H9 (cell line): ENCODE results near the gene TDRD9. TPM values are rescaled to one million over a fixed set of nuclear protein-coding genes. Genes with fewer than 3 reads are reported as not detected.

Experiments
- DNase-seq: peaks from one replicate; pipeline ENCODE4 v3.0.0-alpha.2; 2017
- H2AFZ ChIP-seq: one replicate; pipeline ENCODE4 v1.6.1; 2013; ENCODE audit warnings: mild to moderate bottlenecking, low read length, control low read depth, moderate library complexity
- H2AK5ac ChIP-seq: 2 replicates; pipeline ENCODE4 v1.6.1; 2013; ENCODE audit warnings: low read length, control low read depth, mixed read lengths; ENCODE audit not compliant: insufficient read length
- H2BK120ac ChIP-seq: one replicate; pipeline ENCODE4 v1.6.1; 2013; ENCODE audit warnings: low read depth, mild to moderate bottlenecking, low read length, control low read depth, inconsistent platforms; ENCODE audit not compliant: poor library complexity, severe bottlenecking
- H2BK12ac ChIP-seq: 2 replicates; pipeline ENCODE4 v1.6.1; 2013; ENCODE audit warnings: low read length, control low read depth, mixed read lengths, low read depth; ENCODE audit not compliant: insufficient read length
- H2BK15ac ChIP-seq: 2 replicates; pipeline ENCODE4 v1.6.1; 2013; ENCODE audit warnings: low read depth, low read length, control low read depth
- H2BK20ac ChIP-seq: one replicate; pipeline ENCODE4 v1.6.1; 2013; ENCODE audit warnings: low read depth, mild to moderate bottlenecking, low read length, control low read depth, inconsistent platforms; ENCODE audit not compliant: poor library complexity, severe bottlenecking
- H2BK5ac ChIP-seq: 2 replicates; pipeline ENCODE4 v1.6.1; 2013; ENCODE audit warnings: low read length, control low read depth, mixed read lengths; ENCODE audit not compliant: insufficient read length
- H3K14ac ChIP-seq: 2 replicates; pipeline ENCODE4 v1.6.1; 2013; ENCODE audit warnings: low read length, control low read depth; ENCODE audit not compliant: insufficient read depth
- H3K18ac ChIP-seq: 2 replicates; pipeline ENCODE4 v1.6.1; 2013; ENCODE audit warnings: low read depth, mild to moderate bottlenecking, mixed read lengths, low read length, control low read depth; ENCODE audit not compliant: insufficient read length
- H3K23ac ChIP-seq: 2 replicates; pipeline ENCODE4 v1.6.1; 2013; ENCODE audit warnings: low read length, control low read depth, mixed read lengths, low read depth; ENCODE audit not compliant: insufficient read length
- H3K23me2 ChIP-seq: 2 replicates; pipeline ENCODE4 v1.6.1; 2013; ENCODE audit warnings: low read depth, mild to moderate bottlenecking, mixed read lengths, low read length, control low read depth; ENCODE audit not compliant: insufficient read length, poor library complexity, severe bottlenecking
- H3K27ac ChIP-seq: 2 replicates; pipeline ENCODE4 v1.5.1; 2013; ENCODE audit warnings: low read length, control low read depth, mixed read lengths, low read depth; ENCODE audit not compliant: insufficient read length
- H3K27me3 ChIP-seq: 2 replicates; pipeline ENCODE4 v1.6.1; 2013; ENCODE audit warnings: low read length, control low read depth, inconsistent platforms; ENCODE audit not compliant: insufficient read depth
- H3K4ac ChIP-seq: 2 replicates; pipeline ENCODE4 v1.6.1; 2013; ENCODE audit warnings: low read depth, mild to moderate bottlenecking, control low read depth, inconsistent platforms, low read length, moderate library complexity
- H3K4me1 ChIP-seq: 2 replicates; pipeline ENCODE4 v1.6.1; 2013; ENCODE audit warnings: low read length, control low read depth, inconsistent platforms; ENCODE audit not compliant: insufficient read depth
- H3K4me2 ChIP-seq: 2 replicates; pipeline ENCODE4 v1.6.1; 2013; ENCODE audit warnings: low read length, control low read depth, mixed read lengths; ENCODE audit not compliant: insufficient read length, insufficient read depth
- H3K56ac ChIP-seq: 2 replicates; pipeline ENCODE4 v1.6.1; 2013; ENCODE audit warnings: low read depth, mild to moderate bottlenecking, mixed read lengths, low read length, control low read depth; ENCODE audit not compliant: insufficient read length
- H3K79me1 ChIP-seq: 2 replicates; pipeline ENCODE4 v1.6.1; 2013; ENCODE audit warnings: low read depth, mild to moderate bottlenecking, moderate library complexity, low read length, control low read depth, inconsistent platforms; ENCODE audit not compliant: insufficient read depth, poor library complexity, severe bottlenecking
- H3K79me2 ChIP-seq: 2 replicates; pipeline ENCODE4 v1.6.1; 2013; ENCODE audit warnings: low read length, control low read depth, inconsistent platforms; ENCODE audit not compliant: insufficient read depth
- H3K9ac ChIP-seq: 2 replicates; pipeline ENCODE4 v1.6.1; 2013; ENCODE audit warnings: low read length, control low read depth, mixed read lengths; ENCODE audit not compliant: insufficient read length; ENCODE audit errors: extremely low read depth
- H3K9me3 ChIP-seq: one replicate; pipeline ENCODE4 v1.6.1; 2013; ENCODE audit warnings: low read depth, low read length, inconsistent platforms; ENCODE audit not compliant: control insufficient read depth
- H3T11ph ChIP-seq: one replicate; pipeline ENCODE4 v1.6.1; 2013; ENCODE audit warnings: mild to moderate bottlenecking, low read length, control low read depth, inconsistent platforms
- H4K20me1 ChIP-seq: one replicate; pipeline ENCODE4 v1.6.1; 2013; ENCODE audit not compliant: control insufficient read depth, insufficient read length, insufficient read depth
- H4K5ac ChIP-seq: 2 replicates; pipeline ENCODE4 v1.6.1; 2013; ENCODE audit warnings: low read depth, mild to moderate bottlenecking, mixed read lengths, low read length, control low read depth; ENCODE audit not compliant: insufficient read length
- H4K8ac ChIP-seq: replicated peaks from 2 replicates; pipeline ENCODE4 v1.6.1; 2013; ENCODE audit warnings: low read length, control low read depth, mixed read lengths, low read depth; ENCODE audit not compliant: insufficient read length
- H4K91ac ChIP-seq: 2 replicates; pipeline ENCODE4 v1.6.1; 2013; ENCODE audit warnings: low read depth, mild to moderate bottlenecking, moderate library complexity, mixed read lengths, low read length, control low read depth; ENCODE audit not compliant: insufficient read length
- H3K27ac Mint-ChIP-seq, 3 experiments: 2 replicates in 2 of 3; 3 replicates in 1 of 3; pipeline ENCODE4 v1.8.0; 2020 to 2021; ENCODE audit warnings: mixed read lengths in 3 of 3, mild to moderate bottlenecking in 1 of 3, moderate library complexity in 1 of 3
- H3K27me3 Mint-ChIP-seq: 2 replicates; pipeline ENCODE4 v1.8.0; 2021; ENCODE audit warnings: low read depth, mild to moderate bottlenecking, moderate library complexity, mixed read lengths
- H3K36me3 Mint-ChIP-seq, 3 experiments: 2 replicates in 2 of 3; 3 replicates in 1 of 3; pipeline ENCODE4 v1.8.0; 2020 to 2021; ENCODE audit warnings: low read depth in 3 of 3, mixed read lengths in 3 of 3; ENCODE audit not compliant: insufficient read depth in 1 of 3
- H3K4me1 Mint-ChIP-seq, 2 experiments: 2 replicates each; pipeline ENCODE4 v1.8.0; 2020; ENCODE audit warnings: mixed read lengths in 2 of 2
- H3K4me3 Mint-ChIP-seq, 2 experiments: 2 replicates in 1 of 2; 3 replicates in 1 of 2; pipeline ENCODE4 v1.8.0; 2020 to 2021; ENCODE audit warnings: mild to moderate bottlenecking in 2 of 2, mixed read lengths in 2 of 2, moderate library complexity in 1 of 2
- H3K9me3 Mint-ChIP-seq, 2 experiments: 2 replicates in 1 of 2; 3 replicates in 1 of 2; pipeline ENCODE4 v1.8.0; 2020; ENCODE audit warnings: mild to moderate bottlenecking in 2 of 2, mixed read lengths in 2 of 2, moderate library complexity in 1 of 2
- CTCF ChIP-seq: fragments of 200-600 bp; sonication (generic); conservative IDR thresholded peaks from 3 replicates; pipeline ENCODE4 v1.8.0; 2021; ENCODE audit warnings: antibody characterized with exemption, mild to moderate bottlenecking
- WGBS: extraction: QIAGEN DNeasy Blood & Tissue Kit; methylation state at CpG from one replicate; pipeline ENCODE4 v1.1.7; 2013; ENCODE audit warnings: missing lambda C conversion rate, low lambda C conversion rate, mixed read lengths; ENCODE audit not compliant: insufficient read length; ENCODE audit errors: extremely low coverage; 5-methylcytosine and 5-hydroxymethylcytosine counted together
- total RNA-seq: library from RNA; stranded (reverse); gene quantifications from 2 replicates; pipeline ENCODE4 v1.2.1, GENCODE V29; 2021

The TDRD9 gene
- total RNA-seq, 1 experiment from 2014 or later = not detected

- Histone ChIP-seq H4K5ac (no peak overlapping the region), H3K4ac (no peak overlapping the region), H2BK12ac (no peak overlapping the region), H2BK15ac (no peak overlapping the region), H3K27ac (no peak overlapping the region), H2AK5ac (no peak overlapping the region), H4K8ac (no peak overlapping the region), H3K9me3 (no peaks in the 10 kb centered on the region), H2AFZ (no peak overlapping the region), H3K79me2 (no peaks in the 10 kb centered on the region), H3K56ac (no peak overlapping the region), H3K14ac (no peak overlapping the region), H2BK20ac (no peak overlapping the region), H2BK5ac (no peak overlapping the region), H3K4me1 (no peaks in the 10 kb centered on the region), H3K4me2 (no peak overlapping the region), H3K79me1 (no peaks in the 10 kb centered on the region), H3K23me2 (no peaks in the 10 kb centered on the region), H2BK120ac (no peak overlapping the region), H4K91ac (no peak overlapping the region), H3K9ac (no peak overlapping the region), H3K27me3 (no peaks in the 10 kb centered on the region), H3K23ac (no peak overlapping the region), H4K20me1 (no peaks in the 10 kb centered on the region), H3T11ph (no peak overlapping the region), H3K18ac (no peak overlapping the region)
- no peak overlapping the region; a peak in 1 of 5 replicates for H3K4me3 Mint-ChIP-seq
- H3K4me1 Mint-ChIP-seq = peaks cover 7 to 18% of the 10 kb centered on the region in 2 experiments
- TF ChIP-seq CTCF = no peak
- H3K9me3 Mint-ChIP-seq = no peaks in the 10 kb centered on the region
- H3K36me3 Mint-ChIP-seq = no peaks in the 10 kb centered on the region
- no peak for DNase-seq
- no CpG with 5 or more reads among the region's 18 CpGs for WGBS
- peak overlapping the region in 1 of 3 experiments; percentile 60; a peak in 1 of 7 replicates for H3K27ac Mint-ChIP-seq
- H3K27me3 Mint-ChIP-seq = peaks cover 5% of the 10 kb centered on the region
These were observed 37.2 kb upstream of the TDRD9 start for GRCh38 chr14:103890821-103891666.
